GM18951 (cell line): ENCODE results near the gene ZNF775.
A peak's percentile ranks its signal among the peaks of the same experiment; 100 is the strongest.

Experiments
- POLR2A ChIP-seq: IDR thresholded peaks from 4 replicates; pipeline ENCODE4 v1.6.1; 2011; ENCODE audit warnings: mild to moderate bottlenecking; ENCODE audit not compliant: insufficient read length, insufficient read depth; ENCODE audit errors: extremely low read depth
- in situ Hi-C: fragments of 300-500 bp; cut with MboI; formaldehyde crosslinking; loops from one replicate; pipeline ENCODE4 v1.12.0; 2022; ENCODE audit warnings: low sequenced_read_pairs, mixed read lengths, inconsistent platforms; ENCODE audit not compliant: unreplicated experiment

Gene ZNF775

DNA sequence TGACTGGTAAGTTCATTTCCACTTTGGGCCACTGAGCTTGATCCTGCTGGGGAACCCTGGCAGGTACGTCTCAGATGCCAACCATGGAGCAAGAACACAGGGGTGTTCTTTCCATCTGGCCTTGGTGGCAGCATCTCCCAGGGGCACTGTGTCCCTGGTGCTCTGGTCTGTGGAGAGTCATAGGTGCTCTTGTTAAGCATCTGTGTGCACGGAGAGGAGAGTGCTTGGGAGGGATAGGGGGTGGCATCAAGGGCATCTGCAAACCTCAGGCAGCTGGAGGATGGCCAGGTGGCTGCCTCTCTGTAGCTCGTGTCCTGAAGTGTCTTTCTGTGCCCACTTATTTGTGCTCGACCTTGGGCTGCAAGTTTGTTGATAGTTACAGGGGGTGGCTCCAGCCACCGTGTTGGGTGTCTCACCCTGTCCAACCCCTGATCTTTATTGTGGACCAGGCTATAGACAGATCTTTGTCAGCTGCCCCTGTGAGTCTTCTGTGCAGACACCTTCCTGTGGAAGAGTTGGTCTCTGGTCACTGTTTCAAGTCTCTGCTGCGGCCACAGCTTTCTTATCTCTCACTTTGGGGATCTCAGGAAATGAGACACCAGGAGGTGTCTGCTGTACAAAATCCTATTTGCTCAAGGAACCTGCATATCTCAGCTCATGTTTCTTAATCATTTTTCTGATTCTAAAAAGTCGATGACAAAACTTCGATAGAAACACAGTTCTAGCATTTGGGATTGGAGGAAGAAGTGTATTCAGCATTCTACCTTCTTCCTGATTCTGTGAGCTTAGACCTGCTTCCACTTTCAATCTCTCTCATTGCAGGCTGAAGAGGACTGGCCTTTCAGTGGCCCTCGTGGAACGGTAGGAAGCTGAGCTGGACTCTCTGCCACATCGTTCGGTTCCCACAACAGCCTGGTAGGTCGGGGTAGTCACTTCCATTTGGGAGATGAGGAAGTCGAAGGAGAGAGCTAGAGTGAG is 54.1 kb downstream of the ZNF775 start:
- in situ Hi-C loops: loop anchor here (10.0 kb wide), 1 partner anchor 322 kb away; no protein-coding TSS in a partner anchor
- TF ChIP-seq POLR2A: peak; percentile 59

DNA sequence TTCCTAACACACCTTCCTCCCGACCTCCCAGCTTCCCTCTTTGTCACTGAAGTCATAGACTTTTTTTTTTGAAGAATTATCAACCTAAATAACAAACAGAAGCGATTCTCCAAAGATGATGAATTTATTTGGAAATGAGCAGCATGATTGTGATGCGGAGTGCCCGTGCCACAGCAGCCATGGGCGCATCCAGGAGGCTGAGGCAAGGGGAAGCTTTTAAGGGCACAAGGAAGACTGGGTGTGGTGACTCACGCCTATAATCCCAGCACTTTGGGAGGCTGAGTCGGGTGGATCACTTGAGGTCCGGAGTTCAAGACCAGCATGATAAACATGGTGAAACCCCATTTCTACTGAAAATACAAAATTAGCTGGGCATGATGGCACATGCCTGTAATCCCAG is 55.1 kb downstream of the ZNF775 start:
- in situ Hi-C loops: loop anchor here (10.0 kb wide), 1 partner anchor 321 kb away; no protein-coding TSS in a partner anchor

DNA sequence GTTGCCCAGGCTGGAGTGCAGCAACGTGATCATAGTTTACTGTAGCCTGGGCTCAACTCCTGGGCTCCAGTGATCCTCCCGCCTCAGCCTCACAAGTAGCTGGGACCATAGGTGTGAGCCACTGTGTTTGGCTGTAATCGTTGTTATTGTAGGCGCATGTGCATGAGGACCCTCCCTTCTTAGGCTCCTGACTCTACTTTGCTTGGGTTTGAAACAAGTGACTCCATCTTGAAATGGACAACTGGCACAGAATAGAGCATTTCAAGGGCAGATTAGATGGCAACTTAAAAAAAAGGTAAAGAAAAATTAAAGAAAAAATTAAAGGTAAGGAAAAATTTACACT is 55.9 kb downstream of the ZNF775 start:
- no peak for TF ChIP-seq POLR2A

More for the DNA sequence above, 55.1 kb downstream of the ZNF775 start:
- TF ChIP-seq POLR2A: no peak

DNA sequence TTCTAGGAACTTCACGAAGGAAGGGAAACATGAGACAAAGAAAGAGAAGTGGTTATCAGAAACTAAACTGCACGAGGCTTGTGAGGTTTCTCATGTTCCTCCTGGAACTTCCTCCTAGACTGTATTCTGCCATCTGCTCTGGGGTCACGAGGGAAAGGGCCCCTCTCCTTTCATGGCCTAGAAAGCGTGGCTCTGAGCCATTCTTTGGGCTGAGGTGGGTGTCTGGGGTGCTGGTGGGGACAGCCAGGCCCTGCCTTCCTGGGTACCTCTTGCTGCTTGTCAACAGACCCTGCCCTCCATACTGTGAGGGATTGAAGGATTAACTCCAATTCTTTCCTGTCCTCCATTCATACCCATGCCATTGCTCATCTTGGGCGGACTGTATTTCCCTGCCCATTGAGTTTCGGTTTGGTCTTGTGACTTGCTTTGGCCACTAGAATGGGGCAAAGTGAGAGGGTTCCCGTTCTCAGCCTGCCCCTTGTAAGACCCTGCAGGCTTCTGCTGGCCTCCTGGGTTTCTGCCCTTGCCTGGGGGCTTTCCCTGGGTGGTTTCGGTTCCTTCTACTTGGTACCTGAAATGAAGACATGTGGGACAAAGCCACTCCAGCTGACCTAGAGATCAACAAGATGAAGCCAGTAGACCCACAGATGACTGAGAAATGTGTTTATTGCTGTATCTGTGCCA is 56.4 kb downstream of the ZNF775 start:
- TF ChIP-seq POLR2A: peak; percentile 53
- in situ Hi-C loops: loop anchor here (10.0 kb wide), 1 partner anchor 319 kb away; no protein-coding TSS in a partner anchor

More for the DNA sequence above, 55.9 kb downstream of the ZNF775 start:
- in situ Hi-C loops: loop anchor here (10.0 kb wide), 1 partner anchor 320 kb away; no protein-coding TSS in a partner anchor

DNA sequence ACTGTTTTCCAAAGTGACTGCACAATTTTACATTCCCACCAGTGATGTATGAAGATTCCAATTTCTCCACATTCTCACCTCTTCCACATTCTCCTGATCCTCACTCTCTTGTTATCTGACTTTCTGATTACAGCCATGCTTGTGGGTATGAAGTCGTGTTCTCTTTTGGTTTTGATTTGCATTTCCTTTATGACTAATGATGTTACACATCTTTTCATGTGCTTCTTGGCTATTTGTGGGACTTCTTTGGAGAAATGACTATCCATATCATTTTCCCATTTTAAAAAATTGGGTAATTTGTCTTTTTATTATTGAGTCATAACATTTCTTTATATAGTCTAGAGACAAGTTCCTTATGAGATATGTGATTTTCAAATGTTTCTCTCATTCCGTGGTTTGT is 60.8 kb downstream of the ZNF775 start:
- no peak for TF ChIP-seq POLR2A
- in situ Hi-C loops: loop anchor here (10.0 kb wide), 1 partner anchor 315 kb away; no protein-coding TSS in a partner anchor

DNA sequence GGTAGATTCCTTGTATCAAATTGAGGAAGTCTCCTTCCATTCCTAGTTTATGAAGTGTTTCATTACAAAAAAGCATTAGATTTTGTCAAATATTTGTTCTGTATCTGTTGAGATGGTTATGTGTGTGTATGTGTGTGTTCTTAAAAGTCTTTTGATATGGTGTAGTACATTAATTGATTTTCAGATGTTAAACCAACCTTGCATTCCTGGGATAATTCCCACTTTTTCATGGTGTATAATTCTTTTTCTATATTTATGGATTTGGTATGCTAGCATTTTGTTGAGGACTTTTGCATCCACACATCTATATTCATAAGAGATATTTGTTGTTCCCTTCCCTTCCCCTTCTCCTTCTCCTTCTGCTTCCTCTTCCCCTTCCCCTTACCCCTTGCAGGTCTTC is 62.4 kb downstream of the ZNF775 start:
- no peak for TF ChIP-seq POLR2A
- in situ Hi-C loops: no loop called here

DNA sequence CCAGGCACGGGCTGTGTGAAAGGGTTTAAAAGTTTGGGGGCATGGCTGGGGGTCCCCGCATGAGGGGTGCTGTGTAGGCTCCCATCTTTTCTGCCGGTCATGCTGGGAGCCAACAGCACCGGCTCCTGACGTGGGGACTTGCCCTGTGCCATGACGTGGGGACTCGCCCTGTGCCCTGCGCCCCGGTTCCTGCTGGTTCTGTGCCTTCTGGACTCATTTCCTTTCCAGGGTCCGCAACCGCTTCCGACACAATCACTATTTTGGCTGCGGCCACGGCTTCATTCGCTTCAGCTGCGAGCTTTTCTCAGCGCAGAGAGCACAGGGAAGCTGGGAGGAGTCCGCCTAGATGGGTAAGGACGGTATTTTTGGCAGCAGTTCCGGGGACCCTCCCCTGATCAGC is 63.7 kb downstream of the ZNF775 start:
- in situ Hi-C loops: no loop called here
- TF ChIP-seq POLR2A: no peak

DNA sequence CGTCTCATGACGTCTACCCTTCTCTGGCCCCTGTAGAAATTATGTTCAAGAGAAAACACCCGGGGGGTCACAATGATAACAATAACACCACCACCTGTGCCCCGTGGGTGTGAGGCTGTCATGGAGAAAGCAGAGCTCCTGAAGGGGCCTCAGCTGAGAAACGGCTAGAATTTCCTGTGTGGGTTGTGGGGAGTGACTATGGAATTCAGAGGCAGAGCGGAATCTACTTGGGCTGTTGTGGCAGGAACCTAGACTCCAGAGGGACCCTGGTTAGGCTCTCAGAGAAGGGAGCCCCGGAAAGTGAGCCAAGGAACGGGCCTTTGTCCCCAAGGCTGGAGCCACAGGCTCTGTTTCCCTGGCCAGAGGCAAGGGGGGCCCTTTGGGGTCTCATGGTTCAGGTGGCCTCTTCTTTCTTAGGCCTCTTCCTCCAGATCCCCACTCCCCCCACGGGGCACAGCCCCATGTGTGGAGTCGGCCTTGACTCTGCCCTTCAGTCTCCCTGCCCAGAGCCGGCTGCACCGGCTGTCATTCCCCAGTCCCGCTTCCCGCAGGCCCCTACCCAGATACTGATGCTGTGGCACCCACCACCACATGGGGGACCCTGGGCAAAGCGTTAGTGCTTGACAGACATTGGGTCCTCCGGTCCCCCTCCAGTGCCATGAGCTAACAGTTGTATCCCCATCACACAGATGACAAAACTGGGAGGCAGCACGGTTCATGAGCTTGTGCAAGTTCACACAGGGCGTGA is 64.8 kb downstream of the ZNF775 start:
- in situ Hi-C loops: no loop called here
- no peak for TF ChIP-seq POLR2A

DNA sequence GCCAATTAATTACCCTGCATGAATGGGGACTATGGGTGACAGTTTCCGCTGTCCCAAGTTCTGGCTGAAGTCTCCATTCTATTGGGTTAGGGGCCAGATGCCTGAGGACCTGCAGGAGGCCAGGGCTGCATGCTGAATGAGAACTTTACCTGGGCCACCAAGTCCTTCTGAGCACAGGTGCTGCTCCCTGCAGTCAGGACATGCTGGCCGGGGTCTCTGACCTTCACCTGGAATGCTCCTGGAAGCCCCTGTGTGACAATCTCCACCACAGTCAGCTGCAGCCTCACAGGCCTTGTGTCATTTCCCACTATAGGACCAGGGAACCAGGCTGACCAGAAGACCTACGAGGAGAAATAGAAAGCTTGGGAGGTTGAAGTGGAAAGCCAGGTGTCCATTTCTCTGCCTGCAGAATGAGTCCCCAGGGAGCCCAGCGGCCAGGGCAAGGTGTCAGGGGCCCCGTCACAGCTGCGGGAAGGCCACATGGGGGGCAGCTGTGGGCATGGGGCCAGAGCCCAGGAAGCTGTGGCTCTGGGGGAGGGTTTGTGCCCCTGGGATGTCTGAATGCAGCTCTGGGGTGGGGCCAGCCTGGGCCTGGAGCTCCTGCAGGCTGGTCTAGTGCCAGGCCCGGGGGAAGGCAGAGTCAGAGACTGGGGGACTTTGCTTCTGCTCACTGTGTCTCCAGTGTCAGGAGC is 65.7 kb downstream of the ZNF775 start:
- in situ Hi-C loops: no loop called here
- TF ChIP-seq POLR2A: no peak

DNA sequence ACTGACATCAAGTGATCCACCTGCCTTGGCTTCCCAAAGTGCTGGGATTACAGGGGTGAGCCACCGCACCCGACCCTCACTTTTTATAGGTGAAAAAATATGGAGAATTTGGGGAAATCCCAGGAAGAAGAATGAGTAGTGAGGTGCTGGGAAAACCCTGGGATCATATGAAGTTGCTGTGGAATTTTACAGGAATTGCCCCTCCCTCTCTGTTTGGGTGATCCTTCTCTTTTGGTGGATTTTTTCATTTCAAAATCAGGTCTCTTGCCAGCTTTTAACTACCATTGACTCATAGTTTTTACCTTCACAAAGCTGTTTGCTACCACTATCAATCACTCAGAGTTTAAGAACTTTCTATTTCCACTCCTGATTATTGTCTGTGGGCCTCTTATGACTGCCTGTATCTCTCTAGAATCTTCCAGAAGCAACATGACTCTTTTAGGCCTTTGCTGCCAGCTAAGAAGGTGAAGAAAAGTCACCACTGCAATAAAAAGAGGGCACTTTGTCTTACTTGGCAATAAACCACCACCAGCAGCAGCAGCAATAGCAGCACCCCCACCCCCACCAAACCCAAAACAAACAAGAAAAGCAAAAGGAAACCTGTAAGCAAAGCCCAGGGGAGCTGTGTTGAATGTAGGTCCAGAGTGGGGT is 67.3 kb downstream of the ZNF775 start:
- no peak for TF ChIP-seq POLR2A
- in situ Hi-C loops: no loop called here
